C4-2B (cell line): ENCODE data around the gene RFC5.

Experiments used
- CTCF ChIP-seq: fragments of 450-650 bp; conservative IDR thresholded peaks from 2 replicates; pipeline ENCODE4 v1.5.1; 2017; ENCODE audit warnings: mild to moderate bottlenecking
- ZFX ChIP-seq: fragments of 450-650 bp; IDR thresholded peaks from 2 replicates; pipeline ENCODE4 v1.6.1; 2017

DNA sequence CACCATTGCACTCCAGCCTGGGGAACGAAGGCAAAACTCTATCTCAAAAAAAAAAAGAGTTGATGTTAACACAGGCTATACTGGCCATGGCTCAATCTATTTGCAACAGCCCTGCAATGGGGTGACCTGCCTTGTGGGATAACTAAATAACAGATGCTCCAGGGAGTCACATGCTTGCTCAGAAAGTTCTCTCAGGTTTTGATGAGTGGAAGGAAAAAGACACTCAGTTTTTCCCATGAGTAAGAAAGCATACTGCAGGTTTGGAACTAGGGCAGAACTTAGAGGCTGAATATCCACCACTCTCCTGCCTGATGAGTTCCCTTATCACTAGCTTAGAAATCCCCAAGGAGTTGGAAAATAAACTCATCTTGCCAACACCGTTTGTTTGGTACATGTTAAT, 27.6 kb downstream of the RFC5 start:
- no peak for TF ChIP-seq CTCF
- no peak for TF ChIP-seq ZFX
